ENCODE measurements around the gene BRD4.
A peak's percentile ranks its signal among the peaks of the same experiment; 100 is the strongest.

The BRD4 gene

DNA sequence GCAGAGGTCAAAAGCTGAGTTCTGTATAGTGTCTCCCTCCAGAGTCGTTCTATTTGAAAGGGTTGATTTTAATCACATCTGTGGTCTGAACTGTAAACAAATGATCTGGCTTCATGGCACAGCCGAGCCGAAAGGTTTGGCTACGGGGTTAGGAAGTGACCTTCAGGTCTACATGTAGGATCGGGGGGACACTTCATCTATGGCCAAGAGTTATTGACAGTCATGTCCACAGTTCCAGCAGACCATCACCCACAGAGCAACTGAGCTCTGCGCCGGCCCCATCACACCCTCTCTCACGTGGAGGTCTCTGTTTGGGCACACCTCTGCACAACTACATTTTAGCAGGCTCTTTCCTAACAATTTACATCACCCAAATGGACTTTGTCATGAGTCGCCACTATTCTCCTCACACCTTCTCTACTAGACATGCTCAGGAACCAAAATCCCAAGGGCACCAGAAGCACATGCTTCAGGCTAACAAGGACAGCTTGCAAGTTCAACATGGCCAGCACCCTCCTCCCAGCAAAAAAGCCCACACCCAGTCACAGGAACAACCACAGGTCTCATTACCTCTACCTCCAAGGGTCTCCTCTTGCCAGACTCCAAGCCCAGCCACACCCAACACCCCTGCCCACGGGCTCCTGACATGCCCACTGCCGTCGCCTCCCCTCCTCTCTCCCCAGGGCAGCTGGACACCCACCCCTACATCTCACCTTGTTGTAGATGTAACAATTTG, 64.0 kb downstream of the BRD4 start:
- TF ChIP-seq EP300 (IDR thresholded peaks at IDR 0.05; ENCODE audit: borderline replicate concordance) (no peak), RAD21 (IDR thresholded peaks at IDR 0.05; ENCODE audit: low read depth) (no peak), NFIC (IDR thresholded peaks at IDR 0.05) (no peak), TAF1 (IDR thresholded peaks at IDR 0.05; ENCODE audit: low read depth) (no peak), TEAD4 (IDR thresholded peaks at IDR 0.05) (no peak), EGR1 (IDR thresholded peaks at IDR 0.05) (no peak), TCF12 (IDR thresholded peaks at IDR 0.05; ENCODE audit: low read depth) (no peak), ZBTB7A (IDR thresholded peaks at IDR 0.05; ENCODE audit: low read depth) (no peak), CREB1 (IDR thresholded peaks at IDR 0.05; ENCODE audit: low read depth) (no peak), YY1 (IDR thresholded peaks at IDR 0.05; ENCODE audit: low read depth) (no peak), FOXM1 (IDR thresholded peaks at IDR 0.05; ENCODE audit: borderline replicate concordance, low read depth) (no peak), CEBPB (IDR thresholded peaks at IDR 0.05) (no peak), MAX (IDR thresholded peaks at IDR 0.05) (no peak)
- TF ChIP-seq, protein P1, sequence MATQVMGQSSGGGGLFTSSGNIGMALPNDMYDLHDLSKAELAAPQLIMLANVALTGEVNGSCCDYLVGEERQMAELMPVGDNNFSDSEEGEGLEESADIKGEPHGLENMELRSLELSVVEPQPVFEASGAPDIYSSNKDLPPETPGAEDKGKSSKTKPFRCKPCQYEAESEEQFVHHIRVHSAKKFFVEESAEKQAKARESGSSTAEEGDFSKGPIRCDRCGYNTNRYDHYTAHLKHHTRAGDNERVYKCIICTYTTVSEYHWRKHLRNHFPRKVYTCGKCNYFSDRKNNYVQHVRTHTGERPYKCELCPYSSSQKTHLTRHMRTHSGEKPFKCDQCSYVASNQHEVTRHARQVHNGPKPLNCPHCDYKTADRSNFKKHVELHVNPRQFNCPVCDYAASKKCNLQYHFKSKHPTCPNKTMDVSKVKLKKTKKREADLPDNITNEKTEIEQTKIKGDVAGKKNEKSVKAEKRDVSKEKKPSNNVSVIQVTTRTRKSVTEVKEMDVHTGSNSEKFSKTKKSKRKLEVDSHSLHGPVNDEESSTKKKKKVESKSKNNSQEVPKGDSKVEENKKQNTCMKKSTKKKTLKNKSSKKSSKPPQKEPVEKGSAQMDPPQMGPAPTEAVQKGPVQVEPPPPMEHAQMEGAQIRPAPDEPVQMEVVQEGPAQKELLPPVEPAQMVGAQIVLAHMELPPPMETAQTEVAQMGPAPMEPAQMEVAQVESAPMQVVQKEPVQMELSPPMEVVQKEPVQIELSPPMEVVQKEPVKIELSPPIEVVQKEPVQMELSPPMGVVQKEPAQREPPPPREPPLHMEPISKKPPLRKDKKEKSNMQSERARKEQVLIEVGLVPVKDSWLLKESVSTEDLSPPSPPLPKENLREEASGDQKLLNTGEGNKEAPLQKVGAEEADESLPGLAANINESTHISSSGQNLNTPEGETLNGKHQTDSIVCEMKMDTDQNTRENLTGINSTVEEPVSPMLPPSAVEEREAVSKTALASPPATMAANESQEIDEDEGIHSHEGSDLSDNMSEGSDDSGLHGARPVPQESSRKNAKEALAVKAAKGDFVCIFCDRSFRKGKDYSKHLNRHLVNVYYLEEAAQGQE (IDR thresholded peaks at IDR 0.05; ENCODE audit: low read depth) = no peak
- TF ChIP-seq, protein P2, sequence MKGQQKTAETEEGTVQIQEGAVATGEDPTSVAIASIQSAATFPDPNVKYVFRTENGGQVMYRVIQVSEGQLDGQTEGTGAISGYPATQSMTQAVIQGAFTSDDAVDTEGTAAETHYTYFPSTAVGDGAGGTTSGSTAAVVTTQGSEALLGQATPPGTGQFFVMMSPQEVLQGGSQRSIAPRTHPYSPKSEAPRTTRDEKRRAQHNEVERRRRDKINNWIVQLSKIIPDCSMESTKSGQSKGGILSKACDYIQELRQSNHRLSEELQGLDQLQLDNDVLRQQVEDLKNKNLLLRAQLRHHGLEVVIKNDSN (IDR thresholded peaks at IDR 0.05) = no peak

GRCh38 chr19:15266683-15267082, 65.7 kb downstream of the BRD4 start:
- TF ChIP-seq, protein P1 (IDR thresholded peaks at IDR 0.05; ENCODE audit: low read depth) = no peak
- TF ChIP-seq FOXM1 (IDR thresholded peaks at IDR 0.05; ENCODE audit: borderline replicate concordance, low read depth) (no peak), CEBPB (IDR thresholded peaks at IDR 0.05) (no peak), MAX (IDR thresholded peaks at IDR 0.05) (no peak), TEAD4 (IDR thresholded peaks at IDR 0.05) (no peak), EGR1 (IDR thresholded peaks at IDR 0.05) (no peak), TCF12 (IDR thresholded peaks at IDR 0.05; ENCODE audit: low read depth) (no peak), CREB1 (IDR thresholded peaks at IDR 0.05; ENCODE audit: low read depth) (no peak), NFIC (IDR thresholded peaks at IDR 0.05) (no peak), ZBTB7A (IDR thresholded peaks at IDR 0.05; ENCODE audit: low read depth) (no peak), RAD21 (IDR thresholded peaks at IDR 0.05; ENCODE audit: low read depth) (no peak), YY1 (IDR thresholded peaks at IDR 0.05; ENCODE audit: low read depth) (no peak), TAF1 (IDR thresholded peaks at IDR 0.05; ENCODE audit: low read depth) (no peak), EP300 (IDR thresholded peaks at IDR 0.05; ENCODE audit: borderline replicate concordance) (no peak)
- TF ChIP-seq, protein P2 (IDR thresholded peaks at IDR 0.05) = no peak

- peak; percentile 29; the same call in 1 of the 2 replicates for TF ChIP-seq RAD21 (IDR thresholded peaks at IDR 0.05; ENCODE audit: low read depth)
- peak; percentile 49 for TF ChIP-seq TEAD4 (IDR thresholded peaks at IDR 0.05)
- peak; percentile 98 for TF ChIP-seq NFIC (IDR thresholded peaks at IDR 0.05)
- TF ChIP-seq TCF12 (IDR thresholded peaks at IDR 0.05; ENCODE audit: low read depth) = peak; percentile 90
- TF ChIP-seq TAF1 (IDR thresholded peaks at IDR 0.05; ENCODE audit: low read depth) = no peak
- TF ChIP-seq, protein P1 (IDR thresholded peaks at IDR 0.05; ENCODE audit: low read depth) = no peak
- TF ChIP-seq FOXM1 (IDR thresholded peaks at IDR 0.05; ENCODE audit: borderline replicate concordance, low read depth) = no peak
- peak; percentile 62; the same call in 1 of the 2 replicates for TF ChIP-seq EP300 (IDR thresholded peaks at IDR 0.05; ENCODE audit: borderline replicate concordance)
- TF ChIP-seq MAX (IDR thresholded peaks at IDR 0.05) = peak; percentile 98
- peak; percentile 29; the same call in 1 of the 2 replicates for TF ChIP-seq ZBTB7A (IDR thresholded peaks at IDR 0.05; ENCODE audit: low read depth)
- TF ChIP-seq, protein P2 (IDR thresholded peaks at IDR 0.05) = peak; percentile 96
- TF ChIP-seq CEBPB (IDR thresholded peaks at IDR 0.05) = no peak
These were observed 66.5 kb downstream of the BRD4 start for GRCh38 chr19:15265850-15266248.
